ENCODE results near the gene POLR2L. TPM values are rescaled to one million over a fixed set of nuclear protein-coding genes. Genes with fewer than 3 reads are reported as not detected.

The POLR2L gene
- total and polyA plus RNA-seq, 2 donors (not counting 1 experiment from before 2014, with no cell fraction given), result 44.4 to 80.8 TPM

DNA sequence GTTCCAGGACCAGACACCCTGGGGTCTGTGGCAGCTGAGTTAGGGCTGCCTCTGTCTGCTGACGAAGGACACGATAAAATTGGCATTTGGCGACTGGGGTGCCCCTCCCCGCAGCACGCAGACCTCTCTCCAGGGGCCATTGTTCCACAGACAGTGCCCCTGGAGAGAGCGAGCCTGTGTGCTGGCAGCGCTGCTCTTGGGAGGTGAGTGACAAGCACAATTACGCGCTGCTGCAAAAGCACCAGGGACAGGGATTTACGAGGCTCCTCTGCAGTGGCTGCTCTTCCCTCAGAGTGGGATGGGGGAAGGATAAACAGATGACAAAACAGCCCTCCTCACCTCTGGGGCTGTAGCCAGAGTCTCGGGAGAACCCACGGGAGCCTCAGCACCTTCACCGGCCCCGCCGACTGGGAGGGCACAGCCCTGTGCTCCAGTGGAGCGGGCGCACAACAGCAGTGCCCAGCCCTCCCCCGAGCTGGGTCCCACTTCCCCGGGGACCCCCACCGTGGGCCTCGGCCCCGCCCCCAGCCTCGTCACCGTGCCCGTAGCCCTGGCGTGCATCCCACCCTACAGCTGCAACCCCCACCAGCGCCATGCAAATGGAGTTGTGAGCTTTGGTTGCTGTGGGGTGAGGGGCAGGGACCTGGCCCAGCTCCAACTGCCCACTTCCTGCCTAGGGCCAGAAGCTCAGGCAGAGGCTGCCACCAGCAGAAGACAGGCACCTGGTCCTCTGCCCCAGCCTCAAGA is 48.6 kb upstream of the POLR2L start:
- POLR2A ChIA-PET, result no interaction called here
- TF ChIP-seq CTCF (IDR thresholded peaks at IDR 0.05) (no peak), EZH2 (IDR thresholded peaks at IDR 0.05; ENCODE audit: borderline replicate concordance, insufficient read depth, low read depth, low read length, poor library complexity, severe bottlenecking) (no peak)
- intact Hi-C loops (cut with micrococcal nuclease), result no loop called here
- H4K20me1 ChIP-seq (ENCODE audit: control insufficient read depth, insufficient read depth, low read length, poor library complexity, severe bottlenecking), result no peaks in the 10 kb centered on the region
- H3K4me1 ChIP-seq (ENCODE audit: control insufficient read depth in 2 of 2, insufficient read depth in 2 of 2, low read length in 2 of 2), result no peaks in the 10 kb centered on the region
- H3K4me3 Mint-ChIP-seq, result no peak overlapping the region
- H3K79me2 ChIP-seq (ENCODE audit: control insufficient read depth, insufficient read depth, low read length), result no peaks in the 10 kb centered on the region
- H2AFZ ChIP-seq (ENCODE audit: insufficient read depth, low read depth, low read length, poor library complexity, severe bottlenecking), result no peak overlapping the region
- no peak overlapping the region for H3K27ac Mint-ChIP-seq
- H3K36me3 ChIP-seq (replicated peaks in 1 of 2; ENCODE audit: control extremely low read depth in 1 of 2, control insufficient read depth in 1 of 2, extremely low read depth in 1 of 2, insufficient read depth in 2 of 2, low read length in 1 of 2), result peaks cover 0 to 11% of the 10 kb centered on the region in 2 experiments
- ATAC-seq (ENCODE audit: low read depth) (no peak), DNase-seq (no peak)
- no peak overlapping the region for H3K4me3 ChIP-seq (ENCODE audit: control extremely low read depth in 1 of 5, extremely low read depth in 1 of 5, insufficient read depth in 1 of 5, low read depth in 2 of 5, low read length in 4 of 5)
- no peaks in the 10 kb centered on the region for H3K27me3 ChIP-seq (replicated peaks in 1 of 4; ENCODE audit: control extremely low read depth in 1 of 4, control insufficient read depth in 3 of 4, insufficient read depth in 4 of 4, low read length in 3 of 4)
- no peak overlapping the region for H3K9ac ChIP-seq (ENCODE audit: low read length)
- no peaks in the 10 kb centered on the region for H3K4me1 Mint-ChIP-seq
- no peaks in the 10 kb centered on the region for H3K9me3 Mint-ChIP-seq (ENCODE audit: insufficient read depth)
- no peak overlapping the region for H3K27ac ChIP-seq (ENCODE audit: low read length in 2 of 2)
- H3K4me2 ChIP-seq (replicated peaks; ENCODE audit: low read depth, low read length, poor library complexity, severe bottlenecking), result no peak overlapping the region
- H3K27me3 Mint-ChIP-seq, result no peaks in the 10 kb centered on the region
- CTCF ChIA-PET, result no interaction called here
- 90% methylated on average over 22 of the region's 27 CpGs for WGBS (ENCODE audit: insufficient coverage)
- no peaks in the 10 kb centered on the region for H3K9me3 ChIP-seq (ENCODE audit: control extremely low read depth in 1 of 3, control insufficient read depth in 2 of 3, insufficient read depth in 1 of 3, low read length in 2 of 3)

DNA sequence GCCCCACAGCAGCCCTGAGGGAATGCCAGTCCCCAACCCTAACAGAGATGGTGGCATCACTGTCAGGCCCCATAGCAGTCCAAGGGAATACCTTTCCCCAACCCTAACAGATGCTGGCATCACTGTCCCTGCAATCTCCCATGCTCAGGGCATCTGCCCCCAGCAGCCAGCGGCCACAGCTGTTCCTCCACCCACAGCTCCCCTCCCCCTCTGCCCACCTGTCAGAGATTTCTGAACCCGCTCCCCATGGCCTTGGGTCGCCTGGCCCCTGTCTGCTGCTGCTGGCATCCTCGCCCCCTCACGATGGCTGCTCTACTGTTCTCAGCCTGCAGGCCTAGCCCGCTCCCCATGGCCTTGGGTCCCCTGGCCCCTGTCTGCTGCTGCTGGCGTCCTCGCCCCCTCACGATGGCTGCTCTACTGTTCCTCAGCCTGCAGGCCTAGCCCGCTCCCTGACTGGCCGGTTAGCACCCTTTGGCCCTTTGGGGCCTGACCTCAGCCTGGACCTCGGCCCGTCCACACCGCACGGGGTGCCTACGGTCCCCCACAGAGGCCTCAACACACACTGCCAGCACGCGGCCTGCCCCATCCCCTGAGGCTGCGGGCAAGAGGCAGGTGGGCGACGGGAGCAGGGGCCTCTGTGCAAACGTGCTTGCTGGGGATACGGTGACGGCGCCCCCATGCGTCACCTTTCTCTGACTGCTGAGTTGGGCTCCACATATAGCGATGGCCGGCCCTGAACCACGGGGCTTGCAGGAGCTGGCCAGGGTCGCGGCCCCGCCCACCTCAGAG is 47.6 kb upstream of the POLR2L start:
- no peak for ATAC-seq (ENCODE audit: low read depth)
- WGBS (ENCODE audit: insufficient coverage), result 94% methylated on average over 32 of the region's 32 CpGs
- no peak overlapping the region for H3K4me3 ChIP-seq (ENCODE audit: control extremely low read depth in 1 of 5, extremely low read depth in 1 of 5, insufficient read depth in 1 of 5, low read depth in 2 of 5, low read length in 4 of 5)
- intact Hi-C loops (cut with micrococcal nuclease), result no loop called here
- H3K36me3 ChIP-seq (replicated peaks in 1 of 2; ENCODE audit: control extremely low read depth in 1 of 2, control insufficient read depth in 1 of 2, extremely low read depth in 1 of 2, insufficient read depth in 2 of 2, low read length in 1 of 2), result peaks cover 0 to 11% of the 10 kb centered on the region in 2 experiments
- H3K79me2 ChIP-seq (ENCODE audit: control insufficient read depth, insufficient read depth, low read length), result no peaks in the 10 kb centered on the region
- no peaks in the 10 kb centered on the region for H3K27me3 ChIP-seq (replicated peaks in 1 of 4; ENCODE audit: control extremely low read depth in 1 of 4, control insufficient read depth in 3 of 4, insufficient read depth in 4 of 4, low read length in 3 of 4)
- ChIA-PET POLR2A (no interaction called here), CTCF (no interaction called here)
- H3K4me1 ChIP-seq (ENCODE audit: control insufficient read depth in 2 of 2, insufficient read depth in 2 of 2, low read length in 2 of 2), result no peaks in the 10 kb centered on the region
- no peaks in the 10 kb centered on the region for H3K27me3 Mint-ChIP-seq
- H3K4me1 Mint-ChIP-seq, result no peaks in the 10 kb centered on the region
- H3K4me3 Mint-ChIP-seq, result no peak overlapping the region
- H3K9me3 Mint-ChIP-seq (ENCODE audit: insufficient read depth), result no peaks in the 10 kb centered on the region
- no peak for DNase-seq
- H3K9ac ChIP-seq (ENCODE audit: low read length), result no peak overlapping the region
- no peak for TF ChIP-seq CTCF (IDR thresholded peaks at IDR 0.05)
- no peak for TF ChIP-seq EZH2 (IDR thresholded peaks at IDR 0.05; ENCODE audit: borderline replicate concordance, insufficient read depth, low read depth, low read length, poor library complexity, severe bottlenecking)
- no peaks in the 10 kb centered on the region for H3K9me3 ChIP-seq (ENCODE audit: control extremely low read depth in 1 of 3, control insufficient read depth in 2 of 3, insufficient read depth in 1 of 3, low read length in 2 of 3)
- H4K20me1 ChIP-seq (ENCODE audit: control insufficient read depth, insufficient read depth, low read length, poor library complexity, severe bottlenecking), result no peaks in the 10 kb centered on the region
- no peak overlapping the region for H3K27ac Mint-ChIP-seq
- no peak overlapping the region for H2AFZ ChIP-seq (ENCODE audit: insufficient read depth, low read depth, low read length, poor library complexity, severe bottlenecking)
- no peak overlapping the region for H3K27ac ChIP-seq (ENCODE audit: low read length in 2 of 2)
- no peak overlapping the region for H3K4me2 ChIP-seq (replicated peaks; ENCODE audit: low read depth, low read length, poor library complexity, severe bottlenecking)
